SKM-1 (cell line): ENCODE data around the gene DCAF11.

Experiments used
- DNase-seq: peaks from one replicate; lab custom pipeline; 2025; ENCODE audit not compliant: unreplicated experiment; lab: John Stamatoyannopoulos, UW

The DCAF11 gene

DNA sequence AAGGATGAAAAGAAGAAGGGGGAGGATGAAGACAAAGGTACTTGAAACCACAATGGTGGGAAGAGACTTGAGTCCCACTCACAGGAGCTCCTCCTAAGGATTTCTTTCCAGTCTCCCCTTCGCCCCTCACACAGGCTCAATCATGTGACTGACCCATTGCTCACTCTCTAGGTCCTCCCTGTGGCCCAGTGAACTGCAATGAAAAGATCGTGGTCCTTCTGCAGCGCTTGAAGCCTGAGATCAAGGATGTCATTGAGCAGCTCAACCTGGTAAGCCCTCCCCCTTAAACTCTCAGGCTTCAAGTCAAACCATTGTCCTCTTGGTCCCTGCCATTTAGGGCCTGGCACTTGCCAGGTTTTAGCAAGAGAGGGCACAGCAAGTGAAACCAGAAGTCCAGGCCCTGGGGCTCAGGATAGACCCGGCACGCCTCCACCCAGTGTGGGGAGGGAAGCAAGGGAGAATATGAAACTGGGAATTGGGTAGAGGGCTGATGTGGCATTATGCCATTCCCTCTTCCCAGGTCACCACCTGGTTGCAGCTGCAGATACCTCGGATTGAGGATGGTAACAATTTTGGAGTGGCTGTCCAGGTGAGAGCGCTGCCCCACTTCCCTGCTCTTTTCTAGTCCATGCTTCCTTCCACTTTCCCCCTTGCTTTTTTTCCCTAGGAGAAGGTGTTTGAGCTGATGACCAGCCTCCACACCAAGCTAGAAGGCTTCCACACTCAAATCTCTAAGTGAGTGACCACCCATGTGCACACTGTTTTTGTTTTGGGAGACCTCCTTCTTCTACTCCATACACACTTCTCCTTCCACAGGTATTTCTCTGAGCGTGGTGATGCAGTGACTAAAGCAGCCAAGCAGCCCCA is 23.2 kb downstream of the DCAF11 start:
- DNase-seq, result no peak

DNA sequence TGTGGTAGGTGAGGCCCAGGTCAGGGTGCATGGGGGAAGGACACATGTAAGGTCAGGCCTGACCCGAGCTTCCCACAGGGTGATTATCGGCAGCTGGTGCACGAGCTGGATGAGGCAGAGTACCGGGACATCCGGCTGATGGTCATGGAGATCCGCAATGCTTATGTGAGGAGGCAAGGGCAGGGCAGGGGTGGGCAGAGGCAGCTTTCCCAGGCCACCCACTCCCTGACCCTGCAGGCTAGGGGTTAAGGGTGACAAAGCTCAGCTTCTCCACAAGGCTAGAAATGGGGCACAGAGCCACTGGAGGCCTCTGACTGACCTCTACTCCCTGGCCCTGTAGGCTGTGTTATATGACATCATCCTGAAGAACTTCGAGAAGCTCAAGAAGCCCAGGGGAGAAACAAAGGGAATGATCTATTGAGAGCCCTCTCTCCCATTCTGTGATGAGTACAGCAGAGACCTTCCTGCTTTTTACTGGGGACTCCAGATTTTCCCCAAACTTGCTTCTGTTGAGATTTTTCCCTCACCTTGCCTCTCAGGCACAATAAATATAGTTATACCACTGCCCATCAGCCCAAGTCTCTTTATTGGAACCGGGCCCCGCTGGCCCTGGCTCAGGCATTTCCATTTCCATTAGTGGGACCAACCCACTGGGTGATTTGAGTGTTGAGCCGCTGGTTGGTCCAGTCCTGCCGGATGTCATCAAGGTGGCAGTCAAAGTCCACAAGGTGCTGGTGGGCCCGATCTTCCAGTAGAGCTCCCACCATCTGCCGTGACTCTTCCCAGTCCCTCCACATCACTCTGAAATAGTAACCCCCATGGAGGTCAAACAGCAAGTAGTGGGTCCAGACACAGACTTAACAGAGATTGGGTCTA is 24.1 kb downstream of the DCAF11 start:
- no peak for DNase-seq

DNA sequence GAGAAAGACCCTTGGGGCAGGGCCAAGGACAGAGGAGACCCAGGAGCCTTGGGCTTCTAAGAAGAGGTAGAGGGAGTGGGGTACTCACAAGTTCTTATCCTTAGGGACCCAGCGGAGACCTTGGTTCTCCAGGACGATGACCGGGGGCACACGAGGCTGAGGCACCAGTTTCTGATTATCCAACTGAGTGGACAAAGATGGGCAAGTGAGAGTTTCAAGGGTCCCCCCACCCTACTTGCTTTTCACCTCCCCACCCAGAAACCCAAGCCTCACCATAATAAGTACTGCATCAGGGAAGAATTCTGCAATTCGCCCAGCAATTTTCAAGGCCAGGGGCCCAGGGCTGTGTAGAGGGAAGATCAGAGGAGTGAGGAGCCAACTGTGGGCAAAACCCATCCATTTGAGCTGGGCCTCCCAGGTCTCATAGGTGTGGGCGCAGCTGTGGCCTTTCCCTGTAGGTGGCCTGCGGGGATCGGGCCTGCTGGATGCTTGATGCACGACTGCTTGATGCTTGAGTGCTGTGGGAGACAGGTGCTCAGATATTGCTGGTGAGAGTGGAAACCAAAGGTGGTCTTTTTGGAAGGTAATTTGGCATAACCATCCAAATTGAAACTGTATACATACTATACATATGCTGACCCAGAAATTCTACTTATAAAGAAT is 24.8 kb downstream of the DCAF11 start:
- DNase-seq, result no peak

DNA sequence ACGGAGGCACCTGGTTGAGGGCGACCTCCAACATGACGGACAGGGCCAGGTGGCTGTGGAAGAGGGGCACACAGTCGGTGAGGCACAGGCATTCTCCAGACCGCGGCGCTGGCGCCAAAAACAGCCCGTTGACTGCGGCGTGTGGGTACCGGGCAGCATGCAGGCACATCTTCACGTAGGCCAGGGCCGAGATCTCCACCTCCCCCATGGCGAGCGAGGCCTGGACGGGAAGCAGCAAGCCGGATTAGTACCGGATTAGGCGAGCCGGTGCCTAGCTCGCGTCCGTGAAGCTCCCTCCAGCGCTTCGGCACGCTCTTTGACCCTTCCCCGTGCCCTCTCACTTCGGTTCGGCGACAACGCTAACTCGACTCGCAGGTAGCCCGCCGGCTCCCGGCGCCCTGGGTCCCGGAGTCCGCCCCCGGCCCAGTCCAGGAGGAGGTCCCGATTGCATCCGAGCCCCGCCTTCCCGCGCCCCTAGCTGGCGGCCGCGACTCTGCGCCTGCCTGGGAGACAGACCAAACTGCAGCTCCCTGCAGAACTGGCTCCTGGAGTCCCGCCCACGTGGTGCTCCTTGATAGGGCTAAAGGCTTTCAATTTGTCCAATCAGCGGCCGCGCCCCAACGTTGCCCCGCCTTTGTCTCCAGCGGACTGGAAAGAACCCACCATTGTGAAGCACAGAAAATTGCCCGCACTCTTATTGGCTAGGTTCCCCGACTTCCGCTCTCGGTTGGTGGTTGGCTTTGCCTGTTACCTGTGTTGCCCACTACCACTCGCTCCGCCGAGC is 26.7 kb downstream of the DCAF11 start, which contains the start of gene EMC9:
Gene EMC9 (minus strand): TSS at position 495 of the 784 bp plus-strand sequence. CDS start 287 bp downstream, at position 208.
- peak; percentile 72 for DNase-seq

DNA sequence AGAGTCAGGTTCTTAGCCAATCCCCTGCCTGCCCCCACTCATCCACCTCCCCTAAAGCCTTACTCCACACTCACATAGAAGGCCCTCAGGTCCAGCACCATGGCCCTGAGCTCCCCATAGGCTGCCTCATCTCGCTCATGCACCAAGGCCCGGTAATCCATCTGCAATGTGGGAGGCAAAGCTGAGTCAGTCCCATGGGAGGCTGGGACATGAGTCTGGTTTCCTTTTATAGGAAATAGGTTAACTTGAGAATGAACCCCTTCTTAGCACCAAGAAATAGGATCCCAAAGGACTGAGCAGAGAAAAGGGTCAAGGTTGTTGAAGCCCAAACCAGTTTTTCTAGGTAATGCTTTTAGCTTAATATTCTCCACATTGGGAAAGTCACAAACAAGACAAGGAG is 28.9 kb downstream of the DCAF11 start:
- no peak for DNase-seq

DNA sequence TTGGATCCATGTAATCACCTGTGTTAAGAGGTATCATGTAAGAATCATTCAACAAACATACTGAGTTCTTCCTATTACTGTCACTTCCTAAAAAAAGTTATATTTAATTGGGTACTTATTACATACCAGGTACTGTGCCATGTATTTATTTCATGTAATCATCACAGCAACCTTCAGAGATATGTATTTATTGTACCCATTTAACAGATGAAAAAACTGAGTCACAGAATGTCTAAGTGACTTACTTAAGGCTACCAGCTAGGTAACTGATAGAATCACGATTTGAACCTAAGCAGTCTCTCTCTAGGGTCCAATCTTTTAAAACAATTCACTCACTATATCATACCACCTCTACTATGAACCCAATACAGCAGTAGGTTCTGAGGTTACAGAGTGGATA is 29.9 kb downstream of the DCAF11 start:
- no peak for DNase-seq

DNA sequence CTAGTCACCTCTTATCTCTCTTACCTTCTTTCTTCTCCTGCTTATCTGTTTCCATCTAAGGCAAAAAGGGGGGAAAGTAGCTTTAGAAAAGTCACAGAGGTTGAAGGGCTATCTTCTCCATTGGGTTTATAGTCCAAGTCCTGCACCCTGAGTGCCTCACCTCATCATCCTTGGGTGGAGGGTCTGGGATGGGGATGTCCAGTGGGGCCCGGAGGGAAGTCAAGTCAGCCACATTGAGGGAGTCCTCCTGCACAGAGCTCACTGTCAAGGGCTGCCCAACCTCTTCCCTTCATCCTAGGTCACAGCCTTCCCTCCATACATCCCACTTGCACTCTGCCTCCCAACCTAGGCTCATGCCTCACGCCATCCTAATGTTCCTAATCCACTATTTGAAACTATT is 30.6 kb downstream of the DCAF11 start:
- no peak for DNase-seq

DNA sequence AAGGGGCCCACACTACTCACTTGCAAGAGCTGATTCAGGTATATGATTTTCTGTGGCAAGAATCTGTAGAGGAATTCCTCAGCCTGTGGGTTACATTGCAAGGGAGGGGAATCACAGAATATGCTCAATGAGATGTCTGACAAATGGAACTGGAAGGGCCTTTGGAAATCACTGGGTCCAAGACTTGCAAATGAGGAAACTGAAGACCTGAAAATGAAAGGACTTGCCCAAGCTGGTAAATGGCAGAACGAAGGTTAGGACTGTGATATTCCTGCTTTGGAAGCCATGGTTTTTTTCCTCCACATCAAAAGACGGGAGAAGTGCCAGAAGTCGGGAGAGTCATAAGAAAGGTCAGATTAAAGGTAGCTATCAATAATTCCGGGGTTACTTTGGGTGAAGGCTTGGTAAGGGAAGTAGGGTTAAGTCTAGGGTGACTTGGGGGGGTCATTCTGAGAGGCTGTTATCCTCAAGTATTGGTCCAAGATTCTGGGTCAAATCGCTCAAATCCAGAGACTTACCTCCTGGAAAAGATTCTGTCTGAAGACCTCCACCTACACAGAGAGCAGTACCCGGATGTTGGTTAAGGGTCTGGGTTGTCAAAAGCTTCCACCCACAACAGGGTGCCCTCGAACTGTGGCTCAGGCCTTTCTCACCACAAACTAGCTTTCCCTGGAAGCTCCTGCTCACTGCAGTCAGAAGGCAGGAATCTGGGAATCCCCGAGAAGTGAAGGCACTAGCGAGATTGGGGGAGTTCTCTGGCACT is 31.3 kb downstream of the DCAF11 start:
- no peak for DNase-seq

DNA sequence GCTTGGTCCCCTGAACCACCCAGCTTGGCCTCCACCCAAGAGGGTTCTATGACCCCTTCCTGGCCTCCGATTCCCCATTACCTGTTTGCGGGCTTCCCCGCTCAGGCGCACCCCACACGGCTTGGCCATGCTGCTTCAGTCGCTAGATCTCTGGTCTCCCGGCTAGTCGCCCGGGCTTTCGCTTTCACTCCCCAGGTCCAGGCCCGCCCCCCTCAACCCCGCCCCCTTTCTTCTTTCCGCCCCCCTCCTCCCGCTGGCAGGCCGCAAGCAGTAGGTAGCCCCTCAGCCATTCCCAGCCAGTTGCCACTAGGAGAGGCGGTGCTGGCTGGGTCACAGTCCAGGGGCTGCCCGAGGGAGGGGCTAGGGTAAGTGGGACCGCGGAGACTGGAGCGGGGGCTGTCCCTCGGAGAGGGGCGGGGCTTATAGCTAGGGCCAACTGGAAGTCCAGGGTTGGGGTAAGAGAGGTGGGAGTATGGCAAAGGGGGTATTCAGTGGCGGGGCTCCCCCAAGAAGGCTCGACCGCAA is 31.9 kb downstream of the DCAF11 start, which contains the start of gene PSME2:
Gene PSME2 (minus strand): TSS at position 158 of the 525 bp plus-strand sequence. CDS start 29 bp downstream, at position 129.
- peak; percentile 58 for DNase-seq

DNA sequence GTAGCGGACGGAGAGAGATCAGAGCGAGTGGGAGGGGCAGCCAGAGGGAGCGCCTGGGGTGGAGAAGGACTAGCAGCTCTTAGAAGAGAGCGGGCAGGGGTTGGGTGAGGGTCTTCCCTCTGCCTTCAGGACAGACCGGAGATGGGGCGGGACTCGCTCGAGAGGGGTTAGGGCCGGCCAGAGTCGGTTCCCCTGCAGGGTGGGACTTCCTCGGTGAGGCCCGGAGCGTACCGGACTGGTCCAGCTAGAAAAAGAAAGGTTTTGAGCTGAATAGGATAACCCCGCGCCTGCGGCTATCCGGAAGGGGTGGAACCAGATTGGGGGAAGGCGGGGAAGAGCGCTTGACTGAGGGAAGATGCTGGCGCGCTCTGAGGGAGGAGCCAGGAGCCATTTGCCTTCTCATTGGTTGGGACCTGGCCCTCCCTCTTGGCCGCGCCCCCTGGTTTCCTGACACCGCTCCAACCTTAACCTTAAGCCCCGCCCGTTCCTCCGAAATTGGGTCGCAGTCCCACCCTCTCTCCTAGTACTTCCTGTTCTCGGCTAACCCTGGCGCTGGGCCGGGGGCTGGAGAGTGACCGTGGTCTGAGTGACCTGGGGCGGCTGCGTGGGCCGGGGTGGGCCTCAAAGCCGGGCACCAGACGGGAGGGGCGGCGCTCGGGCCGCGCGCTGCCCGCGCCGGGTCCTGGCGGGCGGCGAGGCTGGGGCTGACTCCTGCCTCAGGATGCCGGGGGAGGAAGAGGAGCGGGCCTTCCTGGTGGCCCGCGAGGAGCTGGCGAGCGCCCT is 32.6 kb downstream of the DCAF11 start, which contains the start of gene RNF31:
Gene RNF31 (plus strand): TSS at position 521 of the 783 bp plus-strand sequence. CDS start 201 bp downstream, at position 722.
- peak; percentile 92 for DNase-seq

DNA sequence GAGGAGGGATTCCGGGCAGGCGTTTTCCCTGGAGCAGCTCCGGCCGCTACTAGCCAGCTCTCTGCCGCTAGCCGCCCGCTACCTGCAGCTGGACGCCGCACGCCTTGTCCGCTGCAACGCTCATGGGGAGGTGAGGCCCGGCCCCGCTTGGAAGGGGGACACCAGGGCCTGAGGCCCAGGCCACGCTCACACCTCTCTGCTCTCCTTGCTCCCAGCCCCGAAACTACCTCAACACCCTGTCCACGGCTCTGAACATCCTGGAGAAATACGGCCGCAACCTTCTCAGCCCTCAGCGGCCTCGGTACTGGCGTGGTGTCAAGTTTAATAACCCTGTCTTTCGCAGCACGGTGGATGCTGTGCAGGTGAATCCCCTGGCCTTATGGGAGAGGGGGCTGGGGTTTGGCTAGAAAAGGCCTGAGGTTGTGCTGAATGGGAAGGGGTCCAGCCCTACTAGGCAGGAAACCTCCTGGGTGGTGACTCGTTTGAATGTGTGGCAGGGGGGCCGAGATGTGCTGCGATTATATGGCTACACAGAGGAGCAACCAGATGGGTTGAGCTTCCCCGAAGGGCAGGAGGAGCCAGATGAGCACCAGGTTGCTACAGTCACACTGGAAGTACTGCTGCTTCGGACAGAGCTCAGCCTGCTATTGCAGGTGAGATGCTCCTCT is 33.3 kb downstream of the DCAF11 start:
- no peak for DNase-seq

DNA sequence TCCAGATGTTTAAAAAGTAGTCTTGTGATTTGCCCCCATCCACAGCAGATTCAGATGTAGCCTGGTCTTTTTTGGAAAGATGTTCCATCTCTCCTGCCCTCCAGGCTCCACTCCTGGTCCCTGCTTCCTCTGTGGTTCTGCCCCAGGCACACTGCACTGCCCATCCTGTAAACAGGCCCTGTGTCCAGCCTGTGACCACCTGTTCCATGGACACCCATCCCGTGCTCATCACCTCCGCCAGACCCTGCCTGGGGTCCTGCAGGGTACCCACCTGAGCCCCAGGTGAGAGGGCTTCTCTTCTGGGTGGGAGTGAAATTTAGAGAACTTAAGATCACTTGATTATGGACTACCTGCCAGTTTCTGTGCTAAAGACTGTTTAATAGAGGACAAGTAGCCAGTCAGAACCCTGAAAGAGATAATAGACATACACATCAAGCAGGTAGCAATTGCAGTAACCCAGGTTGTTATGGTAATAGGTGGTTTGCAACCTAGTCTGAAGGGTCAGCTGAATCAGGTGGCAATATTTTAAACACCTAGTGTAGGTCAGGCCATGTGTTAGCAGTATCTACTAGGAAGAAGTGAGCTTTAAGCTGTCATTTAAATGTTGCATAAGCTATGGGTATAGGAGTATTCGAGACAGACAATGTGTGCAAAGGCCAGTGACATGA is 34.9 kb downstream of the DCAF11 start:
- DNase-seq, result no peak

DNA sequence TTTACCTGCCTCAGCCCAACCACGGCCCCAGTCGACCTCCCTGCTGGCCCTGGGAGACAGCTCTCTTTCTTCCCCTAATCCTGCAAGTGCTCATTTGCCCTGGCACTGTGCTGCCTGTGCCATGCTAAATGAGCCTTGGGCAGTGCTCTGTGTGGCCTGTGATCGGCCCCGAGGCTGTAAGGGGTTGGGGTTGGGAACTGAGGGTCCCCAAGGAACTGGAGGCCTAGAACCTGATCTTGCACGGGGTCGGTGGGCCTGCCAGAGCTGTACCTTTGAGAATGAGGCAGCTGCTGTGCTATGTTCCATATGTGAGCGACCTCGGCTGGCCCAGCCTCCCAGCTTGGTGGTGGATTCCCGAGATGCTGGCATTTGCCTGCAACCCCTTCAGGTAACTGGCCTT is 35.5 kb downstream of the DCAF11 start:
- no peak for DNase-seq

DNA sequence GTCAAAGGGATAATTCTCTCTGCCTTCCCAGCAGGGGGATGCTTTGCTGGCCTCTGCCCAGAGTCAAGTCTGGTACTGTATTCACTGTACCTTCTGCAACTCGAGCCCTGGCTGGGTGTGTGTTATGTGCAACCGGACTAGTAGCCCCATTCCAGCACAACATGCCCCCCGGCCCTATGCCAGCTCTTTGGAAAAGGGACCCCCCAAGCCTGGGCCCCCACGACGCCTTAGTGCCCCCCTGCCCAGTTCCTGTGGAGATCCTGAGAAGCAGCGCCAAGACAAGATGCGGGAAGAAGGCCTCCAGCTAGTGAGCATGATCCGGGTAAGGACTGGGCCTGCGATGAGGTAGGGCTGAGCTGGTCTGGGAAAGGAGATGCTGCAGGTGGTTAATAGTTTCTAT is 36.0 kb downstream of the DCAF11 start:
- no peak for DNase-seq

DNA sequence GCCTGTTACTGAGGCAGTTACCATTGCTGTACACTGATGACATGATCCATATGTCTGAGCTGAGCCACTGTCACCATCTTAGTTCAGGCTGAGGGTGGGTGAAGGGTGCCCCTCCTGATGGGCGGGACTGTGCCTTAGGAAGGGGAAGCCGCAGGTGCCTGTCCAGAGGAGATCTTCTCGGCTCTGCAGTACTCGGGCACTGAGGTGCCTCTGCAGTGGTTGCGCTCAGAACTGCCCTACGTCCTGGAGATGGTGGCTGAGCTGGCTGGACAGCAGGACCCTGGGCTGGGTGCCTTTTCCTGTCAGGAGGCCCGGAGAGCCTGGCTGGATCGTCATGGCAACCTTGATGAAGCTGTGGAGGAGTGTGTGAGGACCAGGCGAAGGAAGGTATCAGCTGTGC is 36.4 kb downstream of the DCAF11 start:
- DNase-seq, result no peak

DNA sequence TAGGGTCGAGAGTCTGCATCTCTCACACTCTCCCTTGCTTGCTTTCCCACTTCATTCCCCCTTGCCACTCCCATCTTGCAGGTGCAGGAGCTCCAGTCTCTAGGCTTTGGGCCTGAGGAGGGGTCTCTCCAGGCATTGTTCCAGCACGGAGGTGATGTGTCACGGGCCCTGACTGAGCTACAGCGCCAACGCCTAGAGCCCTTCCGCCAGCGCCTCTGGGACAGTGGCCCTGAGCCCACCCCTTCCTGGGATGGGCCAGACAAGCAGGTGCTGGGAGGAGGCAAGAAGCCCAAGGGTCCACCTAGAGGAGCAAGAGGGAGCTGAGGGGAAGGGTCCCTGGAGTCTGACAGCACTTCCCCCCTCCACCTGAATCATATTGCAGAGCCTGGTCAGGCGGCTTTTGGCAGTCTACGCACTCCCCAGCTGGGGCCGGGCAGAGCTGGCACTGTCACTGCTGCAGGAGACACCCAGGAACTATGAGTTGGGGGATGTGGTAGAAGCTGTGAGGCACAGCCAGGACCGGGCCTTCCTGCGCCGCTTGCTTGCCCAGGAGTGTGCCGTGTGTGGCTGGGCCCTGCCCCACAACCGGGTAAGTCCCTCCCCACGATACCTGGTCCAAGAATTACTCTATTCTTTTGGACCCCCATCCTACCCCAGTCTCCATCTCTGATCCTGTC is 37.0 kb downstream of the DCAF11 start:
- no peak for DNase-seq

DNA sequence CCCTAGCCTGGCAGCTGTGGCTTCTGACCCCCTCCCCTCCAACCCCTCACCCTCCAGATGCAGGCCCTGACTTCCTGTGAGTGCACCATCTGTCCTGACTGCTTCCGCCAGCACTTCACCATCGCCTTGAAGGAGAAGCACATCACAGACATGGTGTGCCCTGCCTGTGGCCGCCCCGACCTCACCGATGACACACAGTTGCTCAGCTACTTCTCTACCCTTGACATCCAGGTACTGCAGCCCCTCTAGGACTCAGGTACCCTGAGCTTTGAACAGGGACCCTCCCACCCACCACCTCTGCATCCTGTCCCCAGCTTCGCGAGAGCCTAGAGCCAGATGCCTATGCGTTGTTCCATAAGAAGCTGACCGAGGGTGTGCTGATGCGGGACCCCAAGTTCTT is 40.5 kb downstream of the DCAF11 start:
- no peak for DNase-seq
